HepG2 (cell line): ENCODE measurements around the gene TRMT1. TPM values are rescaled to one million over a fixed set of nuclear protein-coding genes. Genes with fewer than 3 reads are reported as not detected.
A peak's percentile ranks its signal among the peaks of the same experiment; 100 is the strongest.

Experiments
- BRD4 ChIP-seq: sonication (generic); formaldehyde crosslinking; IDR thresholded peaks from 2 replicates; pipeline ENCODE4 v1.4.0; 2020; ENCODE audit warnings: missing genetic modification reagents
- E2F5 ChIP-seq: sonication (generic); formaldehyde crosslinking; conservative IDR thresholded peaks from 2 replicates; pipeline ENCODE4 v1.4.0; 2020; ENCODE audit warnings: missing genetic modification reagents
- MED8 ChIP-seq: sonication (generic); formaldehyde crosslinking; IDR thresholded peaks from 2 replicates; pipeline ENCODE4 v1.8.1; 2023; ENCODE audit warnings: mild to moderate bottlenecking, missing genetic modification reagents; ENCODE audit not compliant: insufficient replicate concordance
- MLXIP ChIP-seq: sonication (generic); formaldehyde crosslinking; IDR thresholded peaks from 2 replicates; pipeline ENCODE4 v1.9.0; 2021; ENCODE audit warnings: missing genetic modification reagents, borderline replicate concordance
- NFIB ChIP-seq: sonication (generic); formaldehyde crosslinking; IDR thresholded peaks from 2 replicates; pipeline ENCODE4 v1.9.0; 2021; ENCODE audit warnings: missing genetic modification reagents, mild to moderate bottlenecking, borderline replicate concordance
- PHF5A ChIP-seq: IDR thresholded peaks from one replicate; pipeline ENCODE4 v1.6.1; 2018; ENCODE audit warnings: low read depth, missing genetic modification reagents; ENCODE audit not compliant: unreplicated experiment
- RAD21 ChIP-seq: fragments of 450-650 bp; formaldehyde crosslinking; IDR thresholded peaks from 2 replicates; pipeline ENCODE4 v1.5.0; 2020; ENCODE audit warnings: mild to moderate bottlenecking
- SPEN ChIP-seq: sonication (generic); formaldehyde crosslinking; IDR thresholded peaks from 2 replicates; pipeline ENCODE4 v1.5.1; 2020; ENCODE audit warnings: low read depth, mild to moderate bottlenecking, missing genetic modification reagents
- TFDP2 ChIP-seq: sonication (generic); formaldehyde crosslinking; IDR thresholded peaks from 2 replicates; pipeline ENCODE4 v1.4.0; 2020; ENCODE audit warnings: missing genetic modification reagents
- THRA ChIP-seq: sonication (generic); formaldehyde crosslinking; IDR thresholded peaks from 2 replicates; pipeline ENCODE4 v1.4.0; 2020; ENCODE audit warnings: missing genetic modification reagents, borderline replicate concordance
- TRAFD1 ChIP-seq: sonication (generic); formaldehyde crosslinking; IDR thresholded peaks from 2 replicates; pipeline ENCODE4 v1.5.1; 2020; ENCODE audit warnings: missing genetic modification reagents, mild to moderate bottlenecking, borderline replicate concordance
- ZNF501 ChIP-seq: sonication (generic); formaldehyde crosslinking; IDR thresholded peaks from 2 replicates; pipeline ENCODE4 v1.5.1; 2020; ENCODE audit warnings: mild to moderate bottlenecking, moderate library complexity, missing genetic modification reagents
- ZNF589 ChIP-seq: sonication (generic); formaldehyde crosslinking; conservative IDR thresholded peaks from 2 replicates; pipeline ENCODE4 v1.8.0; 2022; ENCODE audit warnings: mild to moderate bottlenecking, moderate library complexity, missing genetic modification reagents
- ZNF746 ChIP-seq: sonication (generic); formaldehyde crosslinking; IDR thresholded peaks from 2 replicates; pipeline ENCODE4 v1.8.0; 2022; ENCODE audit warnings: mild to moderate bottlenecking, missing genetic modification reagents
- ZNF788 ChIP-seq: sonication (generic); formaldehyde crosslinking; IDR thresholded peaks from 2 replicates; pipeline ENCODE4 v1.5.0; 2020; ENCODE audit warnings: mild to moderate bottlenecking, missing genetic modification reagents, borderline replicate concordance
- polyA plus RNA-seq, 8 experiments: library from polyadenylated mRNA; depleted of rRNA in 3 of 8; stranded (reverse) in 7 of 8; unstranded in 1 of 8; fragments of >200 nt; fragmentation: Illumina TruSeq in 4 of 8; extraction: Trizol in 4 of 8; gene quantifications; 2 replicates each; pipeline versions ENCODE4 v1.2.1 to v1.2.3, GENCODE V29; 2011 to 2016; ENCODE audit warnings: low read depth in 4 of 8, missing spikeins in 1 of 8, mixed read lengths in 1 of 8; ENCODE audit not compliant: insufficient read depth in 1 of 8
- total RNA-seq, 5 experiments: library from RNA; depleted of rRNA; stranded (reverse); fragments of >200 nt; fragmentation: Illumina TruSeq; extraction: Trizol; gene quantifications; 2 replicates each; pipeline ENCODE4 v1.2.3, GENCODE V29; 2016; ENCODE audit warnings: low read depth in 1 of 5

Gene TRMT1
- total and polyA plus RNA-seq, 2 of the 13 experiments (the other 11 are each of a cell fraction or from before 2014, with no cell fraction given) = 35.5 to 44.1 TPM

GRCh38 chr19:13095934-13096927 lies 20.3 kb downstream of the TRMT1 start (continued):
- TF ChIP-seq MLXIP (no peak), E2F5 (no peak), ZNF746 (CRISPR knock-in tag) (peak; percentile 87; the same call in 1 of the 2 replicates), ZNF788 (no peak), MED8 (no peak), SPEN (CRISPR knock-in tag) (no peak), PHF5A (CRISPR knock-in tag) (no peak), THRA (0 out of 2 replicates have a peak, but pooled peaks have one; percentile 31), RAD21 (CRISPR knock-in tag) (peak; percentile 50), BRD4 (CRISPR knock-in tag) (no peak), TRAFD1 (CRISPR knock-in tag) (no peak), TFDP2 (CRISPR knock-in tag) (peak; percentile 73), ZNF589 (no peak), ZNF501 (CRISPR knock-in tag) (no peak), NFIB (no peak)
